ENCODE data around the gene AP1S1.

Gene AP1S1

GRCh38 chr7:101133621-101134398 is 20.5 kb upstream of the AP1S1 start:
- Mint-ChIP-seq H3K9me3 (ENCODE audit: low read depth) (no peaks in the 10 kb centered on the region), H3K4me1 (ENCODE audit: low read depth) (peaks cover 32% of the 10 kb centered on the region), H3K27me3 (peaks cover 6% of the 10 kb centered on the region), H3K36me3 (no peaks in the 10 kb centered on the region), H3K27ac (no peak overlapping the region), H3K4me3 (no peak overlapping the region)

GRCh38 chr7:101134399-101134980 is 19.8 kb upstream of the AP1S1 start:
- H3K27ac Mint-ChIP-seq, result no peak overlapping the region
- no peaks in the 10 kb centered on the region for H3K9me3 Mint-ChIP-seq (ENCODE audit: low read depth)
- peaks cover 34% of the 10 kb centered on the region for H3K4me1 Mint-ChIP-seq (ENCODE audit: low read depth)
- peak overlapping the region; percentile 50 for H3K4me3 Mint-ChIP-seq
- peaks cover 6% of the 10 kb centered on the region for H3K27me3 Mint-ChIP-seq
- no peaks in the 10 kb centered on the region for H3K36me3 Mint-ChIP-seq

DNA sequence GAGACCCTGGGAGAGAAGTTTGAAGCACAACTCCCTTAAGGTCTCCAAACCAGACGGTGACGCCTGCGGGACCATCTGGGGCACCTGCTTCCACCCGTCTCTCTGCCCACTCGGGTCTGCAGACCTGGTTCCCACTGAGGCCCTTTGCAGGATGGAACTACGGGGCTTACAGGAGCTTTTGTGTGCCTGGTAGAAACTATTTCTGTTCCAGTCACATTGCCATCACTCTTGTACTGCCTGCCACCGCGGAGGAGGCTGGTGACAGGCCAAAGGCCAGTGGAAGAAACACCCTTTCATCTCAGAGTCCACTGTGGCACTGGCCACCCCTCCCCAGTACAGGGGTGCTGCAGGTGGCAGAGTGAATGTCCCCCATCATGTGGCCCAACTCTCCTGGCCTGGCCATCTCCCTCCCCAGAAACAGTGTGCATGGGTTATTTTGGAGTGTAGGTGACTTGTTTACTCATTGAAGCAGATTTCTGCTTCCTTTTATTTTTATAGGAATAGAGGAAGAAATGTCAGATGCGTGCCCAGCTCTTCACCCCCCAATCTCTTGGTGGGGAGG is 16.5 kb upstream of the AP1S1 start:
- Mint-ChIP-seq H3K27ac (peak overlapping the region; percentile 90), H3K9me3 (ENCODE audit: low read depth) (no peaks in the 10 kb centered on the region), H3K27me3 (peaks cover 4% of the 10 kb centered on the region), H3K4me3 (peak overlapping the region; percentile 69), H3K36me3 (no peaks in the 10 kb centered on the region), H3K4me1 (ENCODE audit: low read depth) (peaks cover 54% of the 10 kb centered on the region)

DNA sequence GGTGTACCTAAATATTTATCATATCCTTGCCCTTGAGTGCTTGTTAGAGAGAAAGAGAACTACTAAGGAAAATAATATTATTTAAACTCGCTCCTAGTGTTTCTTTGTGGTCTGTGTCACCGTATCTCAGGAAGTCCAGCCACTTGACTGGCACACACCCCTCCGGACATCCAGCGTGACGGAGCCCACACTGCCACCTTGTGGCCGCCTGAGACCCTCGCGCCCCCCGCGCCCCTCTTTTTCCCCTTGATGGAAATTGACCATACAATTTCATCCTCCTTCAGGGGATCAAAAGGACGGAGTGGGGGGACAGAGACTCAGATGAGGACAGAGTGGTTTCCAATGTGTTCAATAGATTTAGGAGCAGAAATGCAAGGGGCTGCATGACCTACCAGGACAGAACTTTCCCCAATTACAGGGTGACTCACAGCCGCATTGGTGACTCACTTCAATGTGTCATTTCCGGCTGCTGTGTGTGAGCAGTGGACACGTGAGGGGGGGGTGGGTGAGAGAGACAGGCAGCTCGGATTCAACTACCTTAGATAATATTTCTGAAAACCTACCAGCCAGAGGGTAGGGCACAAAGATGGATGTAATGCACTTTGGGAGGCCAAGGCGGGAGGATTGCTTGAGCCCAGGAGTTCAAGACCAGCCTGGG is 15.9 kb upstream of the AP1S1 start:
- H3K9me3 Mint-ChIP-seq (ENCODE audit: low read depth), result no peaks in the 10 kb centered on the region
- H3K36me3 Mint-ChIP-seq, result no peaks in the 10 kb centered on the region
- peaks cover 54% of the 10 kb centered on the region for H3K4me1 Mint-ChIP-seq (ENCODE audit: low read depth)
- H3K27ac Mint-ChIP-seq, result peak overlapping the region; percentile 90
- H3K27me3 Mint-ChIP-seq, result peaks cover 2% of the 10 kb centered on the region
- H3K4me3 Mint-ChIP-seq, result peak overlapping the region; percentile 69

DNA sequence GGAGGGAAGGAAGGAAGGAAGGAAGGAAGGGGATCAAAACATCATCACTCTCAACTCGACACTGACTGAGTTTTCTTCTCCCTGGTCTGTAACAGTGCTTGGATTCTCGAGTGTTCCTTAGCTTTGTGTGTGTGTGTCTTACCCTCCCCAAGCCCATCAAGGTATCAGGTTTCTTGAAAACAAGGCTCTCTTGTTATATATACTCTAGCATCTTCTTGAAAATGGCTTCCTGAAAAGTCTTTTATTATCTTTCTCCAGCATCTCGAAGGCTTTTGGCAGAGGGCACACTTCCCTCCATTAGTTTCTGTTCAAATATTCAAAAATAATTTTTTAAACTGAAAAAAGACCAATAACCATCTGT is 14.0 kb upstream of the AP1S1 start:
- Mint-ChIP-seq H3K4me3 (no peak overlapping the region), H3K9me3 (ENCODE audit: low read depth) (no peaks in the 10 kb centered on the region), H3K27ac (no peak overlapping the region), H3K36me3 (no peaks in the 10 kb centered on the region), H3K27me3 (peaks cover 8% of the 10 kb centered on the region), H3K4me1 (ENCODE audit: low read depth) (peaks cover 51% of the 10 kb centered on the region)

GRCh38 chr7:101140746-101141382 is 13.4 kb upstream of the AP1S1 start:
- no peaks in the 10 kb centered on the region for H3K9me3 Mint-ChIP-seq (ENCODE audit: low read depth)
- peaks cover 51% of the 10 kb centered on the region for H3K4me1 Mint-ChIP-seq (ENCODE audit: low read depth)
- no peaks in the 10 kb centered on the region for H3K36me3 Mint-ChIP-seq
- H3K4me3 Mint-ChIP-seq, result peak overlapping the region; percentile 38
- H3K27me3 Mint-ChIP-seq, result peaks cover 8% of the 10 kb centered on the region
- peak overlapping the region; percentile 66 for H3K27ac Mint-ChIP-seq

- Mint-ChIP-seq H3K4me3 (no peak overlapping the region), H3K36me3 (no peaks in the 10 kb centered on the region), H3K4me1 (ENCODE audit: low read depth) (peaks cover 15% of the 10 kb centered on the region), H3K9me3 (ENCODE audit: low read depth) (no peaks in the 10 kb centered on the region), H3K27me3 (peaks cover 11% of the 10 kb centered on the region), H3K27ac (no peak overlapping the region)
Measured at GRCh38 chr7:101151908-101152651, 2.2 kb upstream of the AP1S1 start.

DNA sequence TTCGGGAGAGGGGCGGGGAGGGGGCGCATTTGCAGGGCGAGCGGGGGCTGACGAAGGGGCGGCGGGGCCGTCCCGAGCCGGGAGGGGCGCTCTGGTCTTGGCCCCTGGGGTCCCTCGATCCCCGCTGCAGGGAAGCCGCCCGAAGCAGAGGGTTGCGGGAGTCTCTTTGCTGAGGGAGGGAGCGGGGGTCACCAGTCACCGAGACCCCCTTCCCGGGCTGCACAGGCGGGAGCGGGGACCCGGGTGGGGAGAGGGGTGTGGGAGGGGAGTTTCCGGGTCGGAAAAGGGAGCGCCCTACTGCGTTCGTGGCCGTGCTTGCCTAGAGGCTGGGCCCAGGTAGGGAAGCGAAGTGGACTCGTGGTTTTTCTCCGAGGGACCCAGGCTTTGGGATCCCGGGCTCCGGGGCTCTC is 422 bp downstream of the AP1S1 start:
- peak overlapping the region; percentile 81 for H3K4me3 Mint-ChIP-seq
- peaks cover 2% of the 10 kb centered on the region for H3K27me3 Mint-ChIP-seq
- peaks cover 4% of the 10 kb centered on the region for H3K36me3 Mint-ChIP-seq
- no peaks in the 10 kb centered on the region for H3K9me3 Mint-ChIP-seq (ENCODE audit: low read depth)
- H3K27ac Mint-ChIP-seq, result no peak overlapping the region
- H3K4me1 Mint-ChIP-seq (ENCODE audit: low read depth), result peaks cover 10% of the 10 kb centered on the region

- peak overlapping the region; percentile 81 for H3K4me3 Mint-ChIP-seq
Measured at GRCh38 chr7:101155303-101155702, 1.0 kb downstream of the AP1S1 start.

DNA sequence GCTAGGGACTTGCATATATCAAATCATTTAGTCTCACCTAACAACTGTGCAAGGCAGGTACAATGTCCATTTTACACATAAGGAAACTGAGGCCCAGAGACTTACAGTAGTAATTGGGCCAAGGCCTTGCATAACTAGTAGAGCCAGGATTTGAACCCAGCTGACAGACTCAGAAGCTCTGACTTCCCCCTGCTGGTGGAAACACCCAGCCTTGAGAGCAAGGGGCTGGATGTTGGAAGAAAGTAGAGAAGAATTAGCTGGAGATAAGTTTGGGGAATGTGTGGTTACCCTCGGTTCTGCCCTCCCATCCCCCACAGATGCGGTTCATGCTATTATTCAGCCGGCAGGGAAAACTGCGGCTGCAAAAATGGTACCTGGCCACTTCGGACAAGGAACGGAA is 2.0 kb downstream of the AP1S1 start:
- Mint-ChIP-seq H3K4me3 (no peak overlapping the region), H3K9me3 (ENCODE audit: low read depth) (no peaks in the 10 kb centered on the region), H3K27me3 (no peaks in the 10 kb centered on the region), H3K36me3 (peaks cover 4% of the 10 kb centered on the region), H3K27ac (no peak overlapping the region), H3K4me1 (ENCODE audit: low read depth) (peaks cover 10% of the 10 kb centered on the region)

More at GRCh38 chr7:101155303-101155702, 1.0 kb downstream of the AP1S1 start:
- Mint-ChIP-seq H3K9me3 (ENCODE audit: low read depth) (no peaks in the 10 kb centered on the region), H3K27me3 (no peaks in the 10 kb centered on the region), H3K4me1 (ENCODE audit: low read depth) (peaks cover 10% of the 10 kb centered on the region), H3K36me3 (peaks cover 4% of the 10 kb centered on the region), H3K27ac (no peak overlapping the region)

- H3K4me3 Mint-ChIP-seq, result peak overlapping the region; percentile 23
- H3K9me3 Mint-ChIP-seq (ENCODE audit: low read depth), result no peaks in the 10 kb centered on the region
- H3K36me3 Mint-ChIP-seq, result peaks cover 4% of the 10 kb centered on the region
- no peak overlapping the region for H3K27ac Mint-ChIP-seq
- H3K4me1 Mint-ChIP-seq (ENCODE audit: low read depth), result peaks cover 10% of the 10 kb centered on the region
- no peaks in the 10 kb centered on the region for H3K27me3 Mint-ChIP-seq
Measured at GRCh38 chr7:101156866-101157589, 2.8 kb downstream of the AP1S1 start.

DNA sequence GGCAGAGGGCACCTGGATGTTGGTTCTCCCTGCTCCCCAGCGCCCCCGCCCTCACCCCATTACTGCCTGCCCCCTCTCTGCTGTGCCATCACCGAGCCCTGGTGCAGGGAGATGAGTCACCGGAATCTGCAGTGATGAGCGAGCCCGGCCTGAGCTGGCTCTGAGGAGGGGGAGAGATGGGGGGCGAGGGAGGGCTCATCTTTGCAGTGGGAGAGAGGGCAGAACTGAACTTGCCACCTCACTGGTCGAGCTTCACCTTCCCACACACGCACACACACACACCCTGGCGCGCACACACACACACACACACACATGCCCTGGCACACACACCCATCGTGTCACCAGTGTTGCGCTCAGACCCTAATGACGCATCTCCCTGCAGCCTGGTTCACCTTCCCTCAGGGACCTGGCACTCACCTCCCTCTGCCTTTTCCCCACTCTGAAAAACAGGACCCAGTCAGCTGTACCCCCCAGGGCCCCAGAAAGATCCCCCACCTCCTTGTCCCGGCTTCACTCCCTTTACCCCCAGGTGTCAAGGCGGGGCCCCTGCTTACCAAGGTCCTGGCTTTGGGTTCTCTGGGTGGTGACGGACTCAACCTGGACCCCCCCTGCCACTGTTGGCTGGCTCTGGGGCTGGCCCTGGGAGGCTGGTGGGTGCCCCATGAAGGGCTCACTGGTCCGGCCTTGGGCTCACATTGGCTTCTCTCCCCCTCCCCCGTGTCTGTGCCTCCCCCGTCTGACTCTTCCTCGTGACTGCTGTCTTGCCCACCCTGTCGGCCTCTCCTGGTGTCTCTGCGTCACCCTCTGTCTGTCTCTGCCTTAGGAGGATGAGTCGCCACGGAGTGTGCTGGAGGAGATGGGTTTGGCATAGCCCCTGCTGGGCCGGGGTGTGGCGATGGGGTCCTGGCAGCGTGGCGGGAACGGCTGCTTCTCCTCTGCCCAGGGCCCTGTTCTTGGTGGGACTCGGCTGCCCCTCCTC is 5.7 kb downstream of the AP1S1 start:
- Mint-ChIP-seq H3K27me3 (no peaks in the 10 kb centered on the region), H3K27ac (no peak overlapping the region), H3K4me1 (ENCODE audit: low read depth) (peaks cover 14% of the 10 kb centered on the region), H3K9me3 (ENCODE audit: low read depth) (no peaks in the 10 kb centered on the region), H3K4me3 (no peak overlapping the region), H3K36me3 (peaks cover 4% of the 10 kb centered on the region)

GRCh38 chr7:101160910-101161309 is 6.6 kb downstream of the AP1S1 start:
- Mint-ChIP-seq H3K9me3 (ENCODE audit: low read depth) (no peaks in the 10 kb centered on the region), H3K27ac (no peak overlapping the region), H3K4me3 (no peak overlapping the region), H3K36me3 (peaks cover 4% of the 10 kb centered on the region), H3K4me1 (ENCODE audit: low read depth) (peaks cover 17% of the 10 kb centered on the region), H3K27me3 (peaks cover 3% of the 10 kb centered on the region)

All from activated naive CD8-positive, alpha-beta T cell (primary cell).